Measurements from ENCODE around the gene CENPVL3. TPM values are rescaled to one million over a fixed set of nuclear protein-coding genes. Genes with fewer than 3 reads are reported as not detected.
A peak's percentile ranks its signal among the peaks of the same experiment; 100 is the strongest.

The CENPVL3 gene
- total and polyA plus RNA-seq, 2 of the 4 experiments (the other 2 are of a cell fraction): not detected

- Histone ChIP-seq H2BK20ac (ENCODE audit: low read depth, low read length) (peak overlapping the region; percentile 80), H3K4me1 (ENCODE audit: control insufficient read depth, insufficient read depth, low read length) (peaks cover 3% of the 10 kb centered on the region), H3K56ac (ENCODE audit: extremely low read depth, insufficient read depth, low read length) (no peak overlapping the region), H4K20me1 (ENCODE audit: insufficient read depth, low read length) (no peaks in the 10 kb centered on the region), H3K23ac (ENCODE audit: low read depth, low read length) (no peak overlapping the region), H3K4me2 (ENCODE audit: low read depth, low read length) (no peak overlapping the region), H3K9ac (ENCODE audit: low read depth, low read length) (no peak overlapping the region), H3K9me3 (ENCODE audit: control insufficient read depth, insufficient read depth, low read length) (peaks cover 3% of the 10 kb centered on the region), H3K18ac (ENCODE audit: low read depth, low read length) (no peak overlapping the region), H2BK15ac (ENCODE audit: low read depth, low read length) (no peak overlapping the region), H3K27me3 (ENCODE audit: control insufficient read depth, insufficient read depth, low read length) (no peaks in the 10 kb centered on the region; the same call in 1 of the 2 replicates), H3K79me1 (ENCODE audit: low read depth in 1 of 2, low read length in 2 of 2) (no peaks in the 10 kb centered on the region), H3K9me1 (ENCODE audit: insufficient read depth, low read length) (no peaks in the 10 kb centered on the region), H4K5ac (ENCODE audit: low read depth, low read length) (no peak overlapping the region), H3K4me3 (ENCODE audit: insufficient read depth, low read depth, low read length) (no peak overlapping the region), H4K8ac (ENCODE audit: low read depth in 2 of 2, low read length in 2 of 2) (no peak overlapping the region), H3K27ac (ENCODE audit: insufficient read depth, low read length) (no peak overlapping the region), H2AK9ac (replicated peaks; ENCODE audit: low read depth, low read length, poor library complexity) (no peak overlapping the region), H4K91ac (ENCODE audit: insufficient read depth, low read depth, low read length) (no peak overlapping the region), H2AK5ac (ENCODE audit: low read depth, low read length) (no peak overlapping the region), H2BK120ac (ENCODE audit: low read depth, low read length) (peak overlapping the region; percentile 92), H2BK5ac (ENCODE audit: low read depth, low read length, poor library complexity, severe bottlenecking) (peak overlapping the region; percentile 73), H3K4ac (ENCODE audit: low read depth, low read length) (no peak overlapping the region), H2AFZ (replicated peaks; ENCODE audit: low read length, poor library complexity) (no peak overlapping the region), H3K36me3 (ENCODE audit: control insufficient read depth, insufficient read depth, low read length) (no peaks in the 10 kb centered on the region), H3K14ac (replicated peaks; ENCODE audit: low read depth, low read length) (no peak overlapping the region)
- ATAC-seq (ENCODE audit: low read depth) (peak; percentile 93), DNase-seq (peak; percentile 91)
- WGBS, 2 experiments (ENCODE audit: extremely low coverage in 2 of 2, insufficient read length in 1 of 2): no CpG with 5 or more reads among the region's 3 CpGs
- ChIA-PET CTCF (no interaction called here), POLR2A (ENCODE audit: unreplicated experiment) (no interaction called here)
- TF ChIP-seq BHLHE40 (IDR thresholded peaks at IDR 0.05; ENCODE audit: low read depth, low read length): no peak
- TF ChIP-seq CEBPB (IDR thresholded peaks at IDR 0.05; ENCODE audit: low read depth, low read length): peak; percentile 44; the same call in 1 of the 2 replicates
- TF ChIP-seq FOS (IDR thresholded peaks at IDR 0.05; ENCODE audit: low read depth, low read length): peak; percentile 54
- intact Hi-C loops (cut with micrococcal nuclease) (loop anchor here (2.0 kb wide), 1 partner anchor 72 kb away; the partner anchor contains the start of gene NUDT11), in situ Hi-C loops (cut with MboI; ENCODE audit: low sequenced_read_pairs) (no loop called here), dilution Hi-C loops (cut with HindIII; ENCODE audit: low sequenced_read_pairs, unreplicated experiment) (no loop called here)
- no TSS peak for BruUV-seq (replicated peaks)
Observed at GRCh38 chrX:51568586-51568985, 50.1 kb downstream of the CENPVL3 start.

Other genes starting within 250 kb of the CENPVL3 start
- gene NUDT11, start 122.3 kb downstream of the CENPVL3 start, total RNA-seq (2012; rRNA removed): 13.8 and 19.2 TPM in 2 replicates
- 10.6 and 12.6 TPM in 2 replicates for gene NUDT11, start 122.3 kb downstream of the CENPVL3 start, polyA plus RNA-seq (2012; rRNA removed)
- not detected in 2 replicates for gene CENPVL2, start 63.9 kb upstream of the CENPVL3 start, total RNA-seq (2012; rRNA removed)
- gene CENPVL2, start 63.9 kb upstream of the CENPVL3 start, polyA plus RNA-seq (2012; rRNA removed): not detected in 2 replicates
- gene CENPVL1, start 91.6 kb upstream of the CENPVL3 start, total RNA-seq (2012; rRNA removed): not detected in 2 replicates
- gene CENPVL1, start 91.6 kb upstream of the CENPVL3 start, polyA plus RNA-seq (2012; rRNA removed): not detected in 2 replicates
- gene GSPT2, start 124.5 kb upstream of the CENPVL3 start, total RNA-seq (2012; rRNA removed): 5.9 and 8.3 TPM in 2 replicates
- gene GSPT2, start 124.5 kb upstream of the CENPVL3 start, polyA plus RNA-seq (2012; rRNA removed): 4.4 and 5.4 TPM in 2 replicates

All from IMR-90 (cell line).